HG02938 (cell line): ENCODE results near the gene LRMDA.

Source experiments
- ATAC-seq: cut with Tn5 transposase; IDR thresholded peaks from one replicate; pipeline ENCODE4 v1.9.1; 2021; ENCODE audit warnings: mild to moderate bottlenecking, moderate library complexity; ENCODE audit not compliant: unreplicated experiment

Gene LRMDA

DNA sequence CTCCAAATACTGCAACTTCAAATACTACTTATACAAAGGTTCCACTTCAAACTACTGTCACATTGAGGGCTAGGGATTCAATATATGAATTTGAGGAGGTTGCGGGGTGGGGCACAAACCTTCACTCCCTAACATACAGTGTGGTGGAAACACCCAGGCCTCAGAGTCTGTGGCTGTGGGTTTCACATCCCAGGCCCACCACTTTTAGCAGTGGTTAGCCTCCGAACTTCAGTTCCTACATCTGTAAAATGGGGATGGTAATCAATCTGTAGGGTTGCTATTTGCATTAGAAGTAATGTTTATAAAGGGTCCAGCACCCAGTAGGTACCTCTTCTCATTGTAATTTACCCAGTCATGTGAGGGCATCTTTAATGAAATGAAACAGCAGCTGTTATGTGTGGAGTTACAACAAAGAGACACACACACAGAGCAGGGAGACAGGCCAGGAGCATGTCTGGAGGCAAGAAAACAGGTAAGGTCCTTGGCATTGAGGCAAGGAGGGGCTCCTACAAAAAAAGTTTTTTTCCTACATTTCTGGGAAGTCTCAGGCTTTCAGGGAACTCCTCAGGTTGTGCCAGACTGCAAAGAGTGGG is 570.9 kb downstream of the LRMDA start:
- ATAC-seq, result no peak

DNA sequence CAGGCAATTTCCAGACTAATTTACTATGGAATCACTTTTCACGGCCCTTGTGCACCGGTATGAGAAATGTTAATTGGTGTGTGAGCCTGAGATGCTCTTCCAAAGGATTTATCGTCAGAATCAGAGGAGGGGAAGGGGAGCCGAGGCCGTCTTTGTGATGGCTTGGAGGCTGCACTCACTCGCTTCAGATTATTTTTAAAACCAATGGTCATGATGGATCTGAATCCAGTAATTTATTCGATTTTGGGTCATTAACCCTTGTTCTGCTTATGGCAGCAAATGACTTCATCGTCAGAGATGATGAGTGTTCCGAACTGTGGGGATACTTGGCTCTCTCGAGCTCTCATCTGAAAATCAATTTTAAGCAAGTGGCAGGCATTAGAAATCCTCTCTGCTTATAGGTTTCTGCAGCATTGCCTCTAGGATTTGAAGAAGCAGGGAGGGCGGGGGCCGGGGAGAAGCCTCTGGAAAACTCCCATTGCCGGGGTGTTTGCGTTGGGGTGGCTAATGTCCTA is 576.3 kb downstream of the LRMDA start:
- no peak for ATAC-seq

- no peak for ATAC-seq
Observed at GRCh38 chr10:76009531-76009930, 578.1 kb downstream of the LRMDA start.

- ATAC-seq, result no peak
Observed at GRCh38 chr10:76010703-76011102, 579.3 kb downstream of the LRMDA start.

- no peak for ATAC-seq
Observed at GRCh38 chr10:76012716-76013327, 581.4 kb downstream of the LRMDA start.

GRCh38 chr10:76015245-76015644 is 583.8 kb downstream of the LRMDA start:
- no peak for ATAC-seq

GRCh38 chr10:76017026-76017732 is 585.8 kb downstream of the LRMDA start:
- ATAC-seq, result no peak

DNA sequence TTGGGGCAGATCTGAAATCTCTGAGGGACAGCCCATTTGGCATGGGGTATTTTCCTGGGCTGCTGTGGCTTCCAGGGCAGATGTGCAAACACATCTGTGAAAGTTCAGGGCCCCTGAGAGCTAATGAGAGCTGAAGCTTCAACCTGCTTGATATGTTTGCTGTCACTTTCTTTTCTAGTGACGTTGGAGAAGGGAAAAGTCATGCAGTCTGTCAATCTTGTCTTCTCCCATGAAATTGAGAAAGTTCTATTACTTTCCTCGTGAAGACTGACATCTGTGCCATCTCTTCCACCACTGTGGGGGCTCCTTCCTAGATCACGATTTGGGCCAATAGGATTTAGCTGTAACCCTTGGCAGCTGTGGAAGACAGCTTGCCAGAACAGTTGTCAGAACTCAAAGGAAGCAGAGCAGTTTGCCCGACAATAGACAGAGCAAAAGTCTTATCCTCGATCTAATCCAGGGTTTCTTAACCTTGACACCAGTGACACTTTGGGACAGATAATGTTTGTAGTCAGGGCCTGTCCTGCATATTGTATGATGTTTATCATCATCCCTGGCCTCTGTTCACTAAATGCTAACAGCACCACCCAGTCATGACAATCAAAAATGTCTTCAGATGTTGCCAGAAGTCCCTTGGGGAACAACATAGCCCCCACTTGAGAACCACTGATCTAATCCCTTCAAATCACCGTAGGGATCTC is 586.5 kb downstream of the LRMDA start:
- no peak for ATAC-seq

GRCh38 chr10:76020630-76021029 is 589.2 kb downstream of the LRMDA start:
- no peak for ATAC-seq

GRCh38 chr10:76021398-76021797 is 590.0 kb downstream of the LRMDA start:
- ATAC-seq, result no peak

DNA sequence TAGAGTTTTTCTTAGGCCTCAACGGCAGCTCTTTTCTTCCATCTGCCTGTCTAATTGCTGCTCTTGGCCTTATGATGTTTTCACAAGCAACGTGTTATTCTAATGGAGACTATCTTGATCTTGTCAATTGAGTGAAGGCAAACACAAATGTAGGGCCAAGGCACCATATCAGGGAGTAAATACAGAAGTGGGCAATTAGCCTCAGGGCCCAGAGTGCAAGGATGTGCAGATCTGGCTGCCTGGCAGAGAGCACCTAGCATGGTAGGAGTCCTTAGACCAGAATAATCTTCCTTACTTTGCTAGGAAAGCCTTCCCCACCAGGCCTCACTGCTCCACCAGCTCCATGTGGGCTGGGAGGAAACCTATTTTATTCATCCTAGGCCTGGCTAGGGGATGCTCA is 590.9 kb downstream of the LRMDA start:
- ATAC-seq, result no peak

DNA sequence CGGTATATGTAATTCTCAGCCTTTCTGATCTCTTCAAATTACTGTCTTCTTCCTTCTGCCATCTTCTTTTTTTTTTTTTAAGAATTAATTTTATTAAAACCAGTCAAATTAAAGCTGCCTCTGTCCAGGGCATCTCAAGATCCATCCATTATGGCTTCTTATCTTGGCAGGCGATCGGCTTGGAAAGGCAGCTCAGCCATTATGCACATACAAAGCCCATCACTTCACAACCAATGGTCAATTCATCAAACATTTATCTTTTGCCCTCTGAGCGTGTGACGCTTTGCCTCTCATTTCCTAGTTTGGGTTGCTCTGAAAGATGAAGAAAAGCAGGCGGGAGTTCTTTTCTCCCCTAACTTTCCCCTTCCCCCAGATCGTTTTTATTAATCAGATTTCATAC is 591.6 kb downstream of the LRMDA start:
- ATAC-seq, result no peak

- ATAC-seq, result no peak
Observed at GRCh38 chr10:76024460-76025123, 593.2 kb downstream of the LRMDA start.

GRCh38 chr10:76025124-76025477 is 593.7 kb downstream of the LRMDA start:
- no peak for ATAC-seq

DNA sequence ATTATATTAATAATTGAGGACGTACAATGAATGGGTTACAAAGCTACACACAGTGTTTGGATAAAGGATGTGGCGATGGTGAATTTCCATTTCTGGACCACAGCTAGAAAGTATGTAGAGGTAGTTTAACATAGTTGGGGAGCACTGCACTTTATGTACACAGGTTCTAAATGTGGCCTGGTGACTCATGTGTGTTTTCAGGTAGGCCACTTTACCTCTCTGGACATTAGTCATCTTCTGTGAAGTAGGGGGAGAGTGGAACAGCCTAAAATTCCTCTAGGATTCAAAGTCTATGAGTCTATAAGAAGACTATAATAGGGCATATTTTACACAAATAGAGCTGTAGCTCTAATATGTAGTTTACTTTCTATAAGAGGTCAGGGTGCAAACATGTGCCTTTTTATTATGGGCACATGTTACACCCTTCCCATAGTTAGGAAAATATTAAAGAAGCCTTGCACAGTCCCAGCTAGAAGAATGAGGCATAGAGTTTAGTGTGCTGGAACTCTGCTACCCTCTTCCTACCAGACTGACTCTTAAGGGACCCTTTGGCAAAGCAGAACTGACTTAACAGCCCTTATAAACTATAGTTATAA is 594.9 kb downstream of the LRMDA start:
- ATAC-seq, result no peak

GRCh38 chr10:76026905-76027304 is 595.5 kb downstream of the LRMDA start:
- no peak for ATAC-seq

DNA sequence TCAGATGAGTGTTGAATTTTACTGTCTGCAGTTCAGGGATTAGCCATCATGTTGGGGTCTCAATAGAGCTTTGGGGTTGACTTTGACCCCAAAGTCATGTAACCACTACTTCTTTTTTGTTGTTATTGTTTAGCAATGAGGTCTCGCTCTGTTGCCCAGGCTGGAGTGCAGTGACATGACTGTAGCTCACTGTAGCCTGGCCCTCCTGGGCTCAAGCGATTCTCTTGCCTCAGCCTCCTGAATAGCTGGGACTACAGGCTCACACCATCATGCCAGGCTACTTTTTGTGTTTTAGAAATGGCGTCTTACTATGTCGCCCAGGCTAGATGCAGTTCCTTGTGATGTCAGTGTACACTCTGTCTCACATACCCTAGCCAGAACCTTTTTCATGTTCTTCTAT is 598.4 kb downstream of the LRMDA start:
- ATAC-seq, result no peak

DNA sequence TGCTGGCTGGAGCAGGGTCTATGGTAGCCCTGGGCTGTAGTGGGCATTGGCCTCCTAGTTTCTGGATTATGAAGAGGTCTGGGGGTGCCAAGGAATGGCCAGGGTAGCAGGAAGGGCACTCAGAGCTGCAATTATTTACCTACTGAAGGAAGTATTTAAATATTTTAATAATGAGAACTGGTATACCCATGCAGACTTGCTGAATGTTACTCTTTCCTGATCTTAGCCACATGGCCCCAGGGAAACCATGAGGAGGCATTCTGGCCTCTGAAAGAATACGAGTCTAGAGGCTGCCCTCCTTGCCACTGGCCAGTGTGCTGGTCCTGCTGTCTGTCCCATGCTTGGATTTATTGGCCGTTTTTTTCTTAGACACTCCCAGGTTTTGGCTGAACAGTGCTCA is 599.7 kb downstream of the LRMDA start:
- ATAC-seq, result no peak

GRCh38 chr10:76031769-76032699 is 600.6 kb downstream of the LRMDA start:
- ATAC-seq, result no peak

DNA sequence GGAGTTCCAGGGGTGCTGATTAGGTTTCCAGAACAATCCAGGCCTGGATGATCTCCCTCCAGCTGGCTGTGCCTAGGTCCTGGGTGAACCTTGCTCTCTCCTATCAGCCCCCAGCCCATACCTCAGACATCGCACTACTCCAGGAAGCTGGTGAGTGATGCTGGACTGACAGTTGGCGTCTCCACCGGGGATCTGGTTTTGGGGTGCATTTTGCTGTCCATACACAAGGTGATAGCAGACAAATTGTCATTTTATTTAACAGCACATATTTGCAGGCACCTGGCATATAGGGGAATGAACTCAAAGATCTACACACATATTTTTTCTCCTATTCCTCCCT is 601.2 kb downstream of the LRMDA start:
- no peak for ATAC-seq
